ENCODE measurements around the gene KLHL6. TPM values are rescaled to one million over a fixed set of nuclear protein-coding genes. Genes with fewer than 3 reads are reported as not detected.
A peak's percentile ranks its signal among the peaks of the same experiment; 100 is the strongest.

Gene KLHL6
- total RNA-seq, 1 experiment from 2014 or later = 0.11 TPM

DNA sequence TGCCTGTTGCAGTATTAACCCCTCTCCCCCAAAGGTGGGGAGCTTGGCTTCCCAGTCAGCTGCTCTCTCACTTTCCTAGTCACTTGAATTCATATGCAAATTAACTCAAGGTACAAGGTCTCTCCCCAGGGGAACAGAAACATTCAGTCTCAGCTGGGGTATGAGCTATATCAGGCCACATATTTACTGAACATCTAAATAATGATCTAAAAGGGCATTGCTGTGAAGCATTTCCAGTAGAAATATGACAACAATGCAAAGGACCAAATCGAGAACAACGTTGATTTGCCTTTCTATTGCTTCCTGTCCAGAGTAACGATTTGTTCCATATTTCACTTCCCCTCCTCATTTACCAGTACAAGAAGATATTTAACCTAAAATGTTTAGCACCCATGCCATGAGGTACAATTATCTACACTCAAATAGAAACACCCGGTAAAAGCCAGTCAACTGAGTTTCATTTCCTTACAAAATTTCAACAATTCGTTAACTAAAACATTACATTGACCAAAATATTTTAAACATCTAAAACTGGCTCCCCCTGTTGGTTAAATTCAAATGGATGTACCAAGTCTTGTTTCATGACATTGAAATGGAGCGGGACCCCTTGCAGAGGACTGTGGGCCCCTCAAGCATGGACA is 36.5 kb upstream of the KLHL6 start:
- CTCF ChIA-PET = interaction anchor here (0.6 to 1.8 kb wide), 24 partner anchors 9 to 509 kb away, joined by 3 to 10 read pairs (median 3); partner anchors contain the start of gene KLHL24
- Mint-ChIP-seq H3K4me1 (peaks cover 21% of the 10 kb centered on the region), H3K9me3 (peaks cover 12% of the 10 kb centered on the region), H3K27ac (no peak overlapping the region), H3K27me3 (ENCODE audit: low read depth) (peaks cover 3% of the 10 kb centered on the region; the same call in 1 of the 2 replicates), H3K4me3 (peak overlapping the region; percentile 43), H3K36me3 (peaks cover 7% of the 10 kb centered on the region)
- POLR2A ChIA-PET = no interaction called here
- TF ChIP-seq MAX (CRISPR knock-in tag; IDR thresholded peaks at IDR 0.05) (no peak), GTF2I (CRISPR knock-in tag; conservative IDR thresholded peaks at IDR 0.05) (no peak), FOXK1 (CRISPR knock-in tag; IDR thresholded peaks at IDR 0.05) (no peak), TCF7 (CRISPR knock-in tag; IDR thresholded peaks at IDR 0.05; ENCODE audit: low read depth) (no peak), ZNF121 (CRISPR knock-in tag; IDR thresholded peaks at IDR 0.05) (no peak), OVOL2 (CRISPR knock-in tag; IDR thresholded peaks at IDR 0.05; ENCODE audit: borderline replicate concordance) (no peak), ZNF317 (CRISPR knock-in tag; IDR thresholded peaks at IDR 0.05; ENCODE audit: borderline replicate concordance, low read depth) (no peak), PREB (CRISPR knock-in tag; IDR thresholded peaks at IDR 0.05; ENCODE audit: borderline replicate concordance) (no peak), SP1 (CRISPR knock-in tag; conservative IDR thresholded peaks at IDR 0.05) (no peak), ERG (CRISPR knock-in tag; IDR thresholded peaks at IDR 0.05) (no peak), MLX (CRISPR knock-in tag; IDR thresholded peaks at IDR 0.05) (no peak), SOX15 (CRISPR knock-in tag; IDR thresholded peaks at IDR 0.05) (no peak), SMAD4 (CRISPR knock-in tag; IDR thresholded peaks at IDR 0.05) (no peak), SMAD3 (CRISPR knock-in tag; IDR thresholded peaks at IDR 0.05; ENCODE audit: borderline replicate concordance) (no peak), ETV6 (CRISPR knock-in tag; IDR thresholded peaks at IDR 0.05) (no peak), CBFB (CRISPR knock-in tag; IDR thresholded peaks at IDR 0.05; ENCODE audit: low read depth) (no peak)
- TF ChIP-seq, protein P1, sequence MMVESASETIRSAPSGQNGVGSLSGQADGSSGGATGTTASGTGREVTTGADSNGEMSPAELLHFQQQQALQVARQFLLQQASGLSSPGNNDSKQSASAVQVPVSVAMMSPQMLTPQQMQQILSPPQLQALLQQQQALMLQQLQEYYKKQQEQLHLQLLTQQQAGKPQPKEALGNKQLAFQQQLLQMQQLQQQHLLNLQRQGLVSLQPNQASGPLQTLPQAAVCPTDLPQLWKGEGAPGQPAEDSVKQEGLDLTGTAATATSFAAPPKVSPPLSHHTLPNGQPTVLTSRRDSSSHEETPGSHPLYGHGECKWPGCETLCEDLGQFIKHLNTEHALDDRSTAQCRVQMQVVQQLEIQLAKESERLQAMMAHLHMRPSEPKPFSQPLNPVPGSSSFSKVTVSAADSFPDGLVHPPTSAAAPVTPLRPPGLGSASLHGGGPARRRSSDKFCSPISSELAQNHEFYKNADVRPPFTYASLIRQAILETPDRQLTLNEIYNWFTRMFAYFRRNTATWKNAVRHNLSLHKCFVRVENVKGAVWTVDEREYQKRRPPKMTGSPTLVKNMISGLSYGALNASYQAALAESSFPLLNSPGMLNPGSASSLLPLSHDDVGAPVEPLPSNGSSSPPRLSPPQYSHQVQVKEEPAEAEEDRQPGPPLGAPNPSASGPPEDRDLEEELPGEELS (CRISPR knock-in tag; IDR thresholded peaks at IDR 0.05) = no peak
- TF ChIP-seq, protein P2, sequence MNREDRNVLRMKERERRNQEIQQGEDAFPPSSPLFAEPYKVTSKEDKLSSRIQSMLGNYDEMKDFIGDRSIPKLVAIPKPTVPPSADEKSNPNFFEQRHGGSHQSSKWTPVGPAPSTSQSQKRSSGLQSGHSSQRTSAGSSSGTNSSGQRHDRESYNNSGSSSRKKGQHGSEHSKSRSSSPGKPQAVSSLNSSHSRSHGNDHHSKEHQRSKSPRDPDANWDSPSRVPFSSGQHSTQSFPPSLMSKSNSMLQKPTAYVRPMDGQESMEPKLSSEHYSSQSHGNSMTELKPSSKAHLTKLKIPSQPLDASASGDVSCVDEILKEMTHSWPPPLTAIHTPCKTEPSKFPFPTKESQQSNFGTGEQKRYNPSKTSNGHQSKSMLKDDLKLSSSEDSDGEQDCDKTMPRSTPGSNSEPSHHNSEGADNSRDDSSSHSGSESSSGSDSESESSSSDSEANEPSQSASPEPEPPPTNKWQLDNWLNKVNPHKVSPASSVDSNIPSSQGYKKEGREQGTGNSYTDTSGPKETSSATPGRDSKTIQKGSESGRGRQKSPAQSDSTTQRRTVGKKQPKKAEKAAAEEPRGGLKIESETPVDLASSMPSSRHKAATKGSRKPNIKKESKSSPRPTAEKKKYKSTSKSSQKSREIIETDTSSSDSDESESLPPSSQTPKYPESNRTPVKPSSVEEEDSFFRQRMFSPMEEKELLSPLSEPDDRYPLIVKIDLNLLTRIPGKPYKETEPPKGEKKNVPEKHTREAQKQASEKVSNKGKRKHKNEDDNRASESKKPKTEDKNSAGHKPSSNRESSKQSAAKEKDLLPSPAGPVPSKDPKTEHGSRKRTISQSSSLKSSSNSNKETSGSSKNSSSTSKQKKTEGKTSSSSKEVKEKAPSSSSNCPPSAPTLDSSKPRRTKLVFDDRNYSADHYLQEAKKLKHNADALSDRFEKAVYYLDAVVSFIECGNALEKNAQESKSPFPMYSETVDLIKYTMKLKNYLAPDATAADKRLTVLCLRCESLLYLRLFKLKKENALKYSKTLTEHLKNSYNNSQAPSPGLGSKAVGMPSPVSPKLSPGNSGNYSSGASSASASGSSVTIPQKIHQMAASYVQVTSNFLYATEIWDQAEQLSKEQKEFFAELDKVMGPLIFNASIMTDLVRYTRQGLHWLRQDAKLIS (CRISPR knock-in tag; IDR thresholded peaks at IDR 0.05; ENCODE audit: borderline replicate concordance) = no peak
- TF ChIP-seq, protein P3, sequence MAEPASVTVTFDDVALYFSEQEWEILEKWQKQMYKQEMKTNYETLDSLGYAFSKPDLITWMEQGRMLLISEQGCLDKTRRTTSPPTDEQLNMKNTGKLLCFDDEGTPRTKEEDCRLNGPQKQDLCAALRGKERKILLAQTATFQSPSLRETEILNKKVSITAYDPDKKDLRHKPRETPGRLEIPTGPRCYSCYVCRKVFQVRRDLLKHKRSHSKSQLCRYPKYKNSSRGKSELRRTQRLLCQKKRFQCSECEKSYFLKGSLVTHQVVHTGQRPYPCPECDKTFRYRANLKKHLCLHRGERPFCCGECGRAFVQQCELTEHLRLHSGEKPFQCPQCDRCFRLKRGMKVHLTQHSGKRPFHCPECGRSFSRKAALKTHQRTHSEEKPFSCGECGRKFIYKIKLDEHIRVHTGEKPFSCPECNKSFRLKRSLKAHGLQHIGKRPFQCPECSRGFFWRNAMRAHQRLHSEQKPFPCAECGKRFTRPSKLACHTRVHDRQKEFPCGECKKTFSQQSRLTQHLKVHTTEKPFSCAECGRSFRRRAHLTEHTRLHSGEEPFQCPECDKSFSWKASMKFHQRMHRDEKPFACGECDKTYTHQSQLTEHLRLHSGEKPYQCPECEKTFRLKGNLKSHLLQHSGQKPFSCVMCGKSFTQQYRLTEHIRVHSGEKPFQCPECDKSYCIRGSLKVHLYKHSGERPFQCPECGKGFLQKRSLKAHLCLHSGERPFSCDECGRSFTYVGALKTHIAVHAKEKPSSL (CRISPR knock-in tag; conservative IDR thresholded peaks at IDR 0.05) = no peak
- DNase-seq (ENCODE audit: low spot score) (no peak), ATAC-seq (peak; percentile 84)
